ENCODE results near the gene SELENOP.

SELENOP gene

GRCh38 chr5:42787073-42787472, 24.6 kb downstream of the SELENOP start:
- Histone ChIP-seq H3K27ac (ENCODE audit: low read depth, low read length) (no peak overlapping the region), H3K9me3 (ENCODE audit: control insufficient read depth, insufficient read depth, low read length) (no peaks in the 10 kb centered on the region), H3K4me1 (ENCODE audit: control insufficient read depth, insufficient read depth, low read length) (no peaks in the 10 kb centered on the region), H3K9ac (ENCODE audit: low read depth, low read length) (no peak overlapping the region), H3K4me3 (ENCODE audit: low read depth, low read length) (no peak overlapping the region), H3K27me3 (ENCODE audit: control insufficient read depth, insufficient read depth, low read length) (no peaks in the 10 kb centered on the region), H3K36me3 (ENCODE audit: control insufficient read depth, insufficient read depth, low read length) (no peaks in the 10 kb centered on the region)

- no peak overlapping the region for H3K4me3 ChIP-seq (ENCODE audit: low read depth, low read length)
- no peaks in the 10 kb centered on the region for H3K9me3 ChIP-seq (ENCODE audit: control insufficient read depth, insufficient read depth, low read length)
- H3K36me3 ChIP-seq (ENCODE audit: control insufficient read depth, insufficient read depth, low read length): no peaks in the 10 kb centered on the region
- no peak overlapping the region for H3K27ac ChIP-seq (ENCODE audit: low read depth, low read length)
- no peaks in the 10 kb centered on the region for H3K4me1 ChIP-seq (ENCODE audit: control insufficient read depth, insufficient read depth, low read length)
- no peak overlapping the region for H3K9ac ChIP-seq (ENCODE audit: low read depth, low read length)
- no peaks in the 10 kb centered on the region for H3K27me3 ChIP-seq (ENCODE audit: control insufficient read depth, insufficient read depth, low read length)
Measured at GRCh38 chr5:42785756-42786155, 25.9 kb downstream of the SELENOP start.

- H3K4me1 ChIP-seq (ENCODE audit: control insufficient read depth, insufficient read depth, low read length): no peaks in the 10 kb centered on the region
- no peaks in the 10 kb centered on the region for H3K9me3 ChIP-seq (ENCODE audit: control insufficient read depth, insufficient read depth, low read length)
- no peak overlapping the region for H3K27ac ChIP-seq (ENCODE audit: low read depth, low read length)
- no peaks in the 10 kb centered on the region for H3K36me3 ChIP-seq (ENCODE audit: control insufficient read depth, insufficient read depth, low read length)
- H3K9ac ChIP-seq (ENCODE audit: low read depth, low read length): no peak overlapping the region
- no peaks in the 10 kb centered on the region for H3K27me3 ChIP-seq (ENCODE audit: control insufficient read depth, insufficient read depth, low read length)
- H3K4me3 ChIP-seq (ENCODE audit: low read depth, low read length): no peak overlapping the region
Measured at GRCh38 chr5:42784132-42784531, 27.6 kb downstream of the SELENOP start.

- no peak overlapping the region for H3K4me3 ChIP-seq (ENCODE audit: low read depth, low read length)
- H3K36me3 ChIP-seq (ENCODE audit: control insufficient read depth, insufficient read depth, low read length): no peaks in the 10 kb centered on the region
- no peaks in the 10 kb centered on the region for H3K9me3 ChIP-seq (ENCODE audit: control insufficient read depth, insufficient read depth, low read length)
- H3K4me1 ChIP-seq (ENCODE audit: control insufficient read depth, insufficient read depth, low read length): peaks cover 10% of the 10 kb centered on the region
- H3K27ac ChIP-seq (ENCODE audit: low read depth, low read length): no peak overlapping the region
- no peak overlapping the region for H3K9ac ChIP-seq (ENCODE audit: low read depth, low read length)
- H3K27me3 ChIP-seq (ENCODE audit: control insufficient read depth, insufficient read depth, low read length): no peaks in the 10 kb centered on the region
Measured at GRCh38 chr5:42781584-42781983, 30.1 kb downstream of the SELENOP start.

- Histone ChIP-seq H3K27ac (ENCODE audit: low read depth, low read length) (no peak overlapping the region), H3K4me1 (ENCODE audit: control insufficient read depth, insufficient read depth, low read length) (peaks cover 10% of the 10 kb centered on the region), H3K9me3 (ENCODE audit: control insufficient read depth, insufficient read depth, low read length) (no peaks in the 10 kb centered on the region), H3K36me3 (ENCODE audit: control insufficient read depth, insufficient read depth, low read length) (no peaks in the 10 kb centered on the region), H3K4me3 (ENCODE audit: low read depth, low read length) (no peak overlapping the region), H3K27me3 (ENCODE audit: control insufficient read depth, insufficient read depth, low read length) (no peaks in the 10 kb centered on the region), H3K9ac (ENCODE audit: low read depth, low read length) (no peak overlapping the region)
Measured at GRCh38 chr5:42779083-42779482, 32.6 kb downstream of the SELENOP start.

- H3K4me3 ChIP-seq (ENCODE audit: low read depth, low read length): no peak overlapping the region
- H3K9me3 ChIP-seq (ENCODE audit: control insufficient read depth, insufficient read depth, low read length): no peaks in the 10 kb centered on the region
- no peaks in the 10 kb centered on the region for H3K27me3 ChIP-seq (ENCODE audit: control insufficient read depth, insufficient read depth, low read length)
- H3K36me3 ChIP-seq (ENCODE audit: control insufficient read depth, insufficient read depth, low read length): peaks cover 6% of the 10 kb centered on the region; the same call in 1 of the 2 replicates
- H3K9ac ChIP-seq (ENCODE audit: low read depth, low read length): no peak overlapping the region
- no peak overlapping the region for H3K27ac ChIP-seq (ENCODE audit: low read depth, low read length)
- H3K4me1 ChIP-seq (ENCODE audit: control insufficient read depth, insufficient read depth, low read length): peaks cover 1% of the 10 kb centered on the region; the same call in 1 of the 2 replicates
Measured at GRCh38 chr5:42772265-42772993, 39.3 kb downstream of the SELENOP start.

GRCh38 chr5:42770003-42770402, 41.7 kb downstream of the SELENOP start:
- peaks cover 6% of the 10 kb centered on the region; the same call in 1 of the 2 replicates for H3K36me3 ChIP-seq (ENCODE audit: control insufficient read depth, insufficient read depth, low read length)
- H3K9ac ChIP-seq (ENCODE audit: low read depth, low read length): no peak overlapping the region
- no peak overlapping the region for H3K27ac ChIP-seq (ENCODE audit: low read depth, low read length)
- H3K4me3 ChIP-seq (ENCODE audit: low read depth, low read length): no peak overlapping the region
- H3K9me3 ChIP-seq (ENCODE audit: control insufficient read depth, insufficient read depth, low read length): no peaks in the 10 kb centered on the region
- no peaks in the 10 kb centered on the region for H3K27me3 ChIP-seq (ENCODE audit: control insufficient read depth, insufficient read depth, low read length)
- H3K4me1 ChIP-seq (ENCODE audit: control insufficient read depth, insufficient read depth, low read length): no peaks in the 10 kb centered on the region

- H3K9ac ChIP-seq (ENCODE audit: low read depth, low read length): no peak overlapping the region
- H3K36me3 ChIP-seq (ENCODE audit: control insufficient read depth, insufficient read depth, low read length): peaks cover 8% of the 10 kb centered on the region; the same call in 1 of the 2 replicates
- no peaks in the 10 kb centered on the region for H3K9me3 ChIP-seq (ENCODE audit: control insufficient read depth, insufficient read depth, low read length)
- H3K4me1 ChIP-seq (ENCODE audit: control insufficient read depth, insufficient read depth, low read length): no peaks in the 10 kb centered on the region
- H3K4me3 ChIP-seq (ENCODE audit: low read depth, low read length): no peak overlapping the region
- no peak overlapping the region for H3K27ac ChIP-seq (ENCODE audit: low read depth, low read length)
- no peaks in the 10 kb centered on the region for H3K27me3 ChIP-seq (ENCODE audit: control insufficient read depth, insufficient read depth, low read length)
Measured at GRCh38 chr5:42768106-42768504, 43.6 kb downstream of the SELENOP start.

- H3K4me3 ChIP-seq (ENCODE audit: low read depth, low read length): no peak overlapping the region
- no peak overlapping the region for H3K9ac ChIP-seq (ENCODE audit: low read depth, low read length)
- no peaks in the 10 kb centered on the region for H3K9me3 ChIP-seq (ENCODE audit: control insufficient read depth, insufficient read depth, low read length)
- no peak overlapping the region for H3K27ac ChIP-seq (ENCODE audit: low read depth, low read length)
- H3K27me3 ChIP-seq (ENCODE audit: control insufficient read depth, insufficient read depth, low read length): no peaks in the 10 kb centered on the region
- peaks cover 13% of the 10 kb centered on the region for H3K36me3 ChIP-seq (ENCODE audit: control insufficient read depth, insufficient read depth, low read length)
- H3K4me1 ChIP-seq (ENCODE audit: control insufficient read depth, insufficient read depth, low read length): no peaks in the 10 kb centered on the region
Measured at GRCh38 chr5:42767491-42768105, 44.1 kb downstream of the SELENOP start.

- H3K9ac ChIP-seq (ENCODE audit: low read depth, low read length): no peak overlapping the region
- H3K9me3 ChIP-seq (ENCODE audit: control insufficient read depth, insufficient read depth, low read length): no peaks in the 10 kb centered on the region
- H3K27ac ChIP-seq (ENCODE audit: low read depth, low read length): no peak overlapping the region
- H3K27me3 ChIP-seq (ENCODE audit: control insufficient read depth, insufficient read depth, low read length): no peaks in the 10 kb centered on the region
- peaks cover 15% of the 10 kb centered on the region for H3K36me3 ChIP-seq (ENCODE audit: control insufficient read depth, insufficient read depth, low read length)
- H3K4me3 ChIP-seq (ENCODE audit: low read depth, low read length): no peak overlapping the region
- H3K4me1 ChIP-seq (ENCODE audit: control insufficient read depth, insufficient read depth, low read length): peaks cover 10% of the 10 kb centered on the region; the same call in 1 of the 2 replicates
Measured at GRCh38 chr5:42761791-42762190, 49.9 kb downstream of the SELENOP start.

- Histone ChIP-seq H3K27ac (ENCODE audit: low read depth, low read length) (no peak overlapping the region), H3K36me3 (ENCODE audit: control insufficient read depth, insufficient read depth, low read length) (peaks cover 15% of the 10 kb centered on the region), H3K9me3 (ENCODE audit: control insufficient read depth, insufficient read depth, low read length) (no peaks in the 10 kb centered on the region), H3K4me1 (ENCODE audit: control insufficient read depth, insufficient read depth, low read length) (peaks cover 10% of the 10 kb centered on the region; the same call in 1 of the 2 replicates), H3K27me3 (ENCODE audit: control insufficient read depth, insufficient read depth, low read length) (no peaks in the 10 kb centered on the region), H3K4me3 (ENCODE audit: low read depth, low read length) (no peak overlapping the region), H3K9ac (ENCODE audit: low read depth, low read length) (no peak overlapping the region)
Measured at GRCh38 chr5:42760426-42760825, 51.3 kb downstream of the SELENOP start.

Measured in HUES48 (cell line).